B cell (primary cell): ENCODE results near the gene MTERF1. TPM values are rescaled to one million over a fixed set of nuclear protein-coding genes. Genes with fewer than 3 reads are reported as not detected.
"Not testable (repeated sequence)": the region's sequence is repeated elsewhere in the genome, so short reads cannot be mapped to it uniquely, and the experiment has no call there.

Source experiments
- ATAC-seq: fragments of 200-7000 bp; cut with Tn5 transposase; one replicate; pipeline ENCODE4 v1.10.0; 2021; ENCODE audit warnings: low read depth, mild to moderate bottlenecking, moderate number of reproducible peaks, moderate library complexity
- CTCF ChIA-PET: fragments of 350-600 bp; sonication (Branson Sonifier 250); formaldehyde crosslinking; loops from one replicate; lab custom pipeline; 2021; ENCODE audit warnings: antibody characterized with exemption, inconsistent platforms; lab: Charles Lee
- POLR2A ChIA-PET: fragments of 350-600 bp; sonication (Branson Sonifier 250); formaldehyde crosslinking; loops from one replicate; lab custom pipeline; 2021; ENCODE audit warnings: antibody characterized with exemption; lab: Charles Lee
- DNase-seq: peaks from one replicate; pipeline ENCODE4 v3.0.0; 2013
- H2AFZ ChIP-seq: 2 replicates; pipeline ENCODE4 v1.6.1; 2012; ENCODE audit warnings: mild to moderate bottlenecking, low read depth, low read length; ENCODE audit not compliant: insufficient read depth, poor library complexity, severe bottlenecking
- H3K27ac ChIP-seq, 2 donors: 1 replicate in 1 of 2; 2 replicates in 1 of 2; pipeline ENCODE4 v1.5.1; 2012 to 2013; ENCODE audit warnings: low read length in 2 of 2, mild to moderate bottlenecking in 2 of 2, moderate library complexity in 1 of 2
- H3K27me3 ChIP-seq, 4 experiments: fragments of 200-600 bp in 1 of 4; sonication (generic) in 1 of 4; replicated peaks in 1 of 4; 1 replicate in 2 of 4; 2 replicates in 2 of 4; pipeline versions ENCODE4 v1.6.1 to v1.7.0; 2013 to 2016; ENCODE audit warnings: low read length in 3 of 4, mild to moderate bottlenecking in 2 of 4, mixed read lengths in 1 of 4, moderate library complexity in 1 of 4; ENCODE audit not compliant: insufficient read depth in 4 of 4, control insufficient read depth in 3 of 4; ENCODE audit errors: control extremely low read depth in 1 of 4
- H3K36me3 ChIP-seq, 2 experiments: replicated peaks in 1 of 2; 1 replicate in 1 of 2; 2 replicates in 1 of 2; pipeline versions ENCODE4 v1.6.1 to v1.7.1; 2013; ENCODE audit warnings: low read length in 1 of 2; ENCODE audit not compliant: insufficient read depth in 2 of 2, control insufficient read depth in 1 of 2; ENCODE audit errors: control extremely low read depth in 1 of 2, extremely low read depth in 1 of 2
- H3K4me1 ChIP-seq, 2 donors: fragments of 200-600 bp in 1 of 2; sonication (generic) in 1 of 2; 1 replicate in 1 of 2; 2 replicates in 1 of 2; pipeline versions ENCODE4 v1.5.1 to v1.6.1; 2013 to 2017; ENCODE audit warnings: low read length in 2 of 2; ENCODE audit not compliant: control insufficient read depth in 2 of 2, insufficient read depth in 2 of 2
- H3K4me2 ChIP-seq: replicated peaks from 2 replicates; pipeline ENCODE3; 2012; ENCODE audit warnings: mild to moderate bottlenecking, low read depth, low read length; ENCODE audit not compliant: poor library complexity, severe bottlenecking
- H3K4me3 ChIP-seq, 5 experiments: fragments of 200-600 bp in 1 of 5; sonication (generic) in 1 of 5; 1 replicate in 3 of 5; 2 replicates in 2 of 5; pipeline versions ENCODE4 v1.5.1 to v1.7.0; 2011 to 2016; ENCODE audit warnings: low read length in 4 of 5, mild to moderate bottlenecking in 4 of 5, low read depth in 2 of 5, control low read depth in 1 of 5, moderate library complexity in 1 of 5; ENCODE audit not compliant: insufficient read depth in 1 of 5; ENCODE audit errors: control extremely low read depth in 1 of 5, extremely low read depth in 1 of 5
- H3K79me2 ChIP-seq: fragments of 200-600 bp; sonication (generic); one replicate; pipeline ENCODE4 v1.6.0; 2016; ENCODE audit warnings: low read length; ENCODE audit not compliant: control insufficient read depth, insufficient read depth
- H3K9ac ChIP-seq: fragments of 200-600 bp; sonication (generic); 2 replicates; pipeline ENCODE4 v1.6.1; 2017; ENCODE audit warnings: mild to moderate bottlenecking, low read length, moderate library complexity
- H3K9me3 ChIP-seq, 3 donors: one replicate each; pipeline versions ENCODE4 v1.6.1 to v1.7.1; 2013; ENCODE audit warnings: low read length in 2 of 3; ENCODE audit not compliant: control insufficient read depth in 2 of 3, insufficient read depth in 1 of 3; ENCODE audit errors: control extremely low read depth in 1 of 3
- H4K20me1 ChIP-seq: 2 replicates; pipeline ENCODE4 v1.6.0; 2012; ENCODE audit warnings: mild to moderate bottlenecking, low read length; ENCODE audit not compliant: insufficient read depth, control insufficient read depth, poor library complexity, severe bottlenecking
- H3K27ac Mint-ChIP-seq: one replicate; pipeline ENCODE4 v1.8.0; 2021; ENCODE audit warnings: mixed read lengths
- H3K27me3 Mint-ChIP-seq: one replicate; pipeline ENCODE4 v1.8.0; 2021; ENCODE audit warnings: mixed read lengths
- H3K4me1 Mint-ChIP-seq: one replicate; pipeline ENCODE4 v1.8.0; 2021; ENCODE audit warnings: mixed read lengths
- H3K4me3 Mint-ChIP-seq: one replicate; pipeline ENCODE4 v1.8.0; 2021; ENCODE audit warnings: mixed read lengths
- H3K9me3 Mint-ChIP-seq: one replicate; pipeline ENCODE4 v1.8.0; 2022; ENCODE audit warnings: mixed read lengths; ENCODE audit not compliant: insufficient read depth
- EZH2 ChIP-seq: IDR thresholded peaks from 2 replicates; pipeline ENCODE4 v1.6.1; 2012; ENCODE audit warnings: borderline replicate concordance, low read depth, mild to moderate bottlenecking, moderate library complexity, low read length; ENCODE audit not compliant: insufficient read depth, poor library complexity, severe bottlenecking
- WGBS: methylation state at CpG from one replicate; pipeline ENCODE4 v1.1.5; 2013; ENCODE audit warnings: missing lambda C conversion rate; ENCODE audit not compliant: insufficient coverage; 5-methylcytosine and 5-hydroxymethylcytosine counted together
- intact Hi-C: fragments of 100-400 bp; cut with micrococcal nuclease; formaldehyde crosslinking; loops from one replicate; pipeline ENCODE4 v1.10.0; 2022
- polyA plus RNA-seq: library from polyadenylated mRNA; depleted of rRNA; stranded (reverse); fragments of >200 nt; gene quantifications from 2 replicates; pipeline ENCODE4 v1.2.3, GENCODE V29; 2012
- total RNA-seq, 2 donors: library from RNA; stranded (reverse); fragments of 120-200 nt in 1 of 2; gene quantifications; 1 replicate in 1 of 2; 2 replicates in 1 of 2; pipeline versions ENCODE4 v1.2.3 to v1.2.4, GENCODE V29; 2013 to 2022
- TF ChIP-seq, protein P1 (sequence below): fragments of 200-600 bp; IDR thresholded peaks from one replicate; pipeline ENCODE4 v1.8.0; 2022; ENCODE audit warnings: antibody characterized with exemption, mild to moderate bottlenecking

The MTERF1 gene
- total and polyA plus RNA-seq, 2 donors (not counting 1 experiment from before 2014, with no cell fraction given): 5.4 to 34.4 TPM

- no peaks in the 10 kb centered on the region for H3K4me1 Mint-ChIP-seq
- no peak overlapping the region for H3K27ac ChIP-seq
- H3K27ac Mint-ChIP-seq: no peak overlapping the region
- no peaks in the 10 kb centered on the region for H4K20me1 ChIP-seq
- H3K4me2 ChIP-seq: no peak overlapping the region
- DNase-seq (no peak), ATAC-seq (no peak)
- POLR2A ChIA-PET: no interaction called here
- no peaks in the 10 kb centered on the region for H3K9me3 Mint-ChIP-seq
- peaks cover 12% of the 10 kb centered on the region for H3K27me3 Mint-ChIP-seq
- no peak for TF ChIP-seq EZH2
- TF ChIP-seq, protein P1, sequence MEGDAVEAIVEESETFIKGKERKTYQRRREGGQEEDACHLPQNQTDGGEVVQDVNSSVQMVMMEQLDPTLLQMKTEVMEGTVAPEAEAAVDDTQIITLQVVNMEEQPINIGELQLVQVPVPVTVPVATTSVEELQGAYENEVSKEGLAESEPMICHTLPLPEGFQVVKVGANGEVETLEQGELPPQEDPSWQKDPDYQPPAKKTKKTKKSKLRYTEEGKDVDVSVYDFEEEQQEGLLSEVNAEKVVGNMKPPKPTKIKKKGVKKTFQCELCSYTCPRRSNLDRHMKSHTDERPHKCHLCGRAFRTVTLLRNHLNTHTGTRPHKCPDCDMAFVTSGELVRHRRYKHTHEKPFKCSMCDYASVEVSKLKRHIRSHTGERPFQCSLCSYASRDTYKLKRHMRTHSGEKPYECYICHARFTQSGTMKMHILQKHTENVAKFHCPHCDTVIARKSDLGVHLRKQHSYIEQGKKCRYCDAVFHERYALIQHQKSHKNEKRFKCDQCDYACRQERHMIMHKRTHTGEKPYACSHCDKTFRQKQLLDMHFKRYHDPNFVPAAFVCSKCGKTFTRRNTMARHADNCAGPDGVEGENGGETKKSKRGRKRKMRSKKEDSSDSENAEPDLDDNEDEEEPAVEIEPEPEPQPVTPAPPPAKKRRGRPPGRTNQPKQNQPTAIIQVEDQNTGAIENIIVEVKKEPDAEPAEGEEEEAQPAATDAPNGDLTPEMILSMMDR: no peak
- no peaks in the 10 kb centered on the region for H3K36me3 ChIP-seq
- no peak overlapping the region for H3K9ac ChIP-seq
- H3K27me3 ChIP-seq: no peaks in the 10 kb centered on the region
- WGBS: 80% methylated on average over 1 of the region's 1 CpG
- intact Hi-C loops: no loop called here
- no peak overlapping the region for H2AFZ ChIP-seq
- no peaks in the 10 kb centered on the region for H3K79me2 ChIP-seq
- CTCF ChIA-PET: no interaction called here
- H3K4me3 ChIP-seq: no peak overlapping the region
- H3K9me3 ChIP-seq: no peaks in the 10 kb centered on the region
- no peak overlapping the region for H3K4me3 Mint-ChIP-seq
- no peaks in the 10 kb centered on the region for H3K4me1 ChIP-seq
Measured at GRCh38 chr7:91894781-91895480, 14.4 kb upstream of the MTERF1 start.

- H2AFZ ChIP-seq, H3K36me3 ChIP-seq, H3K27ac ChIP-seq, ATAC-seq, H3K4me2 ChIP-seq, H3K79me2 ChIP-seq, H3K4me1 Mint-ChIP-seq, H3K9ac ChIP-seq, CTCF ChIA-PET, H3K9me3 Mint-ChIP-seq, intact Hi-C loops, H4K20me1 ChIP-seq, DNase-seq, H3K4me1 ChIP-seq, H3K9me3 ChIP-seq, H3K4me3 ChIP-seq, POLR2A ChIA-PET, H3K4me3 Mint-ChIP-seq, H3K27ac Mint-ChIP-seq, H3K27me3 ChIP-seq: not testable (repeated sequence)
- peaks cover 12% of the 10 kb centered on the region for H3K27me3 Mint-ChIP-seq
- 83% methylated on average over 2 of the region's 5 CpGs for WGBS
Measured at GRCh38 chr7:91893699-91894098, 13.2 kb upstream of the MTERF1 start.
